HG03575 (cell line): ENCODE data around the gene TVP23C.

Experiments used
- ATAC-seq: cut with Tn5 transposase; IDR thresholded peaks from one replicate; pipeline ENCODE4 v1.9.1; 2021; ENCODE audit not compliant: unreplicated experiment, insufficient number of reproducible peaks, low FRiP score; ENCODE audit errors: extremely low read depth

TVP23C gene

DNA sequence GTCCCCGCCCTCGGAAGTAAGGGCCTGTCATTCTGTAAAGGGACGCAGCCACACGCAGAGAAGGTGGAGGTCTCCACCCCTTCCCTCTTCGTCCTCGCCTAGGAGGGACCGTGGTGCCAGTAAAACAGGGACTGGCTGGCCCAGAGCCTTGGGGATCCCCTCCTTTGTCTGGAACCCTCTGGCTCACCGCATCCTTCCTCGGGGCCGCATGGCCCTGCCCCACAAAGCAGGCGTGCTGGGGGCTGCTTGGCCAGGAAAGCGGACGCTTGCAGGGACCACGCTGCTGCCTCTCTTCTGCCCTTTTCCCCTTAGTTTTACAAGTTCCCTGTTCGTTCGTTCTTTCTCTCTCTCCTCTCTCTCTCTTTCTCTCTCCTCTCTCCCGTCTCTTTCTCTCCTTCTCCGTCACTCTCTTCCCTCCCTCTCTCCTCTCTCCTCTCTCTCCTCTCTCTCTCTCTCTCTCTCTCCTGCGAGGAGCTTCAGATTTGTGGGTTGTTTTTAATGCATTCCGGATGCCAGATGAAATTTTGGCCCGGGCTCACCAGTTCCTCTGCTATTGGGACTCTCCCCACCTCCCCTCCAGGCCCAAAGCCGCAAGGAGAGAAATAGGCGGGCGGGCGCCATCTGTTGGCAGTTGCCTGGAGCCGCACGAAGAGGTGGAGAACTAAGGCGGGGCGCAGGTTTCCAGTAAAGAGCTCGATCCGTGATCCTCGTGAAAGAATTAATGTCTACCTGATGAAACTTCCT is 60.7 kb downstream of the TVP23C start:
- ATAC-seq, result no peak

- ATAC-seq, result no peak
Measured at GRCh38 chr17:15501793-15502192, 61.5 kb downstream of the TVP23C start.

GRCh38 chr17:15501282-15501681 is 62.0 kb downstream of the TVP23C start:
- ATAC-seq, result no peak

GRCh38 chr17:15498107-15498506 is 65.2 kb downstream of the TVP23C start:
- ATAC-seq, result no peak

GRCh38 chr17:15496735-15497670 is 66.3 kb downstream of the TVP23C start:
- no peak for ATAC-seq

- no peak for ATAC-seq
Measured at GRCh38 chr17:15494821-15495220, 68.5 kb downstream of the TVP23C start.

DNA sequence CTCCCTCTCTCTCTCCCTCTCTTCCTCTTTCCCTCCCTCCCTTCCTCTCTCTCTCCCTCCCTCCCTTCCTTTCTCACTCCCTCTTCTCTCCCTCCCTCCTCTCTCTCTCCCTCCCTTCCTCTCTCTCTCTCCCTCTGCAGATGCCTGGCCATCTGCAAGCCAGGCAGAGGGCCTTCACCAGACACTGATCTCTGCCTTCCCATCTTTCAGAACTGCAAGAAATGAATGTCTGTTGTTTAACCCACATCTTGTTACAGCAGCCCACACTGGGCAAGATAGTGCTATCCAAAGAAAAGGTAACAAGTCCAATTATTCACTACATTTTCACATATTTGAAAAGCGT is 69.6 kb downstream of the TVP23C start:
- no peak for ATAC-seq

GRCh38 chr17:15492791-15493692 is 70.2 kb downstream of the TVP23C start:
- no peak for ATAC-seq

DNA sequence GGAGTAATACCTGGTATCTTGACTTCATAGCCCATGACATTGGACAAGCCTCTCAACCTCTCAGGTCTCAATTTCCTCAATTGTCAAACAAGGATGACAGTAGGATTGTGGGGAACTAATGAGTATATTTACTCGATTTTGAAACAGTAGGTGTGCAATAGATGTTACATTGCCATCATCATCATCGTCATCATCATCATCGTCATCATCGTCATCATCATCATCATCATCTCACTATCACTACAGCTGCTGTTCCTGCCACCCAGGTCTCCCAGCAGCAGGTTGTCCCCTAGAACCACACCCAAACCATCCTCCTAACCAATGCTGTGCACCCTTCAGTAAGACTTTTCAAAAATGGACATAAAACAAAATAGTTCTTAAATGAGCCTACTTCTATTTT is 71.1 kb downstream of the TVP23C start:
- ATAC-seq, result no peak

GRCh38 chr17:15490634-15491261 is 72.5 kb downstream of the TVP23C start:
- no peak for ATAC-seq

- ATAC-seq, result no peak
Measured at GRCh38 chr17:15488557-15488956, 74.7 kb downstream of the TVP23C start.

GRCh38 chr17:15485045-15485444 is 78.2 kb downstream of the TVP23C start:
- ATAC-seq, result no peak

GRCh38 chr17:15483431-15483830 is 79.9 kb downstream of the TVP23C start:
- ATAC-seq, result no peak

DNA sequence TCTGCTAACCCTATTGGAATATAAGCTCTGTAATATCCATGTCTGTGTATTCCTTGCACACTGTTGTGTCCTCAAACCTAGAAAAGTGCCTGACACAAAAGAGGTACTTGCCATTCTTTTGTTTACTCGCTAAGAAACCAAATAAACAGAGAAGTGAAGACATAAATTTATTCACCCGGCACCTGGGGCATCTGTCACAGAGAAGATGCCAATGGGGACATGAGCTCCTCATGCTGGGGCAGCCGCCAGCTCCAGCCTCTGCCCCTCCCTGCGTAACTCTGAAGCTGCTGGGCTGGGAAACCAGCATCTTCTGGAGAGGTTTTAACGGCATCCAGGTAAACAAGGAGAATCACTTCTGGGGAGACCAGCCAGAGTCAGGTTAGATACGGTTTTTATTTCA is 80.8 kb downstream of the TVP23C start:
- no peak for ATAC-seq

DNA sequence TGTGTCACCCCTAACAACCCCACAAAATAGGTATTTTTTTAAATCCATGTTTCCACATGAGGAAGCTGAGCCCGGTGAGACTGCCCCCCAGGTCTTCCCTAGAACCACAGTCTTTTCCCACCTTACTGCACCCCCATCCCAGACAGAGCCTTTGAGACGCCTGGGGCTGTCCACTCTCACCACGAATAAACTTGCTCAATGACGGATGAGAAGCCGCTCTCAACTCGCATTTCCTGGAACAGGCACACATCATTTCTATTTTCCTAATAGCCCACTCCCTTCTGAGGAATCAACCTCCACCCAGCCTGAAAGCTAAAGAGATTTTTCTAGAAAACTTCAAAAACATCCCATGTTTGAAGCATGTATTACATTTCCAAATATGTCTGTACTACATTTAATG is 81.8 kb downstream of the TVP23C start:
- no peak for ATAC-seq

DNA sequence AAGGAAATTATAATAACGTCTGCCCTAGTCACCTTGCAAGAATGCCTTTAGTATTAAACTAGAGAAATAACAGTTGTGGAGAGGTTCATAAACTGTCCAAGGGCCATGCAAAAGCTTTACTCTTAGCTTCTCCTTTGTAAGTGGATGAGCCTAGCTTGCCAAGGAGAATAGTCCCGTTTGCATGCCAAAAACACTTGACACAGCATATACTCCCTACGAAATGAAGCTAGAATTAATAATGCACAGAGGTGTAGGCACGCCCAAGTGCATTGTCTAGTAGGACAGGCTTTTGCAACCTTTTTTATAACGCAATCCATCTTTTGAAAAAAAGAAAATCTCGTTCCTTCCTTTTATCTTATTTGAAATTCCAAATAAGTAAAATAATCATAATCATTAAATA is 83.1 kb downstream of the TVP23C start:
- no peak for ATAC-seq

- no peak for ATAC-seq
Measured at GRCh38 chr17:15479703-15480102, 83.6 kb downstream of the TVP23C start.

DNA sequence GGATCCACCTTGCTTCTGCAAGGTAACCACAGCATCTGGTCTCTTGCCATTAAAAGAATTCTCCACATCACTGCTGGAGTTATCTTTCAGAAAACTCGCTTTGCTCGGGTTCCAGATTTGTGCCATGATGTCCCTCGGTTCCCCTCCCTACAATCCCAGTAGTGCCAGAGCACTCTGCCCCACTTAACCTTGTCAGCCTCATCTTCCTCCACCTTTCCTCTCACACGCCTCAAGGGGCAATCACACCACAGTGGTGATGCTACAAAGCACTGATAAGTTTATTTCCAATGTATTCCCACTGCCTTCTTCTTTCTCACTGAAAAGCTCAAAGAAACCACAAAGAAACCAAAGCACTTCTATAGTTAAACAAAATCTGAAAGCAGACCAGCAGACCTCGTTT is 84.4 kb downstream of the TVP23C start:
- ATAC-seq, result no peak
